IPS-18c (cell line): ENCODE measurements around the gene STXBP5.

Experiments
- H3K4me3 ChIP-seq: 2 replicates; pipeline ENCODE4 v1.7.0; 2013; ENCODE audit warnings: low read depth, mild to moderate bottlenecking, low read length, moderate library complexity; ENCODE audit not compliant: insufficient read depth
- H3K9me3 ChIP-seq: one replicate; pipeline ENCODE4 v1.6.1; 2013; ENCODE audit warnings: mild to moderate bottlenecking, low read length, moderate library complexity; ENCODE audit not compliant: control insufficient read depth, insufficient read depth

The STXBP5 gene

GRCh38 chr6:147255948-147256674, 51.9 kb downstream of the STXBP5 start:
- H3K4me3 ChIP-seq = no peak overlapping the region
- no peaks in the 10 kb centered on the region for H3K9me3 ChIP-seq

DNA sequence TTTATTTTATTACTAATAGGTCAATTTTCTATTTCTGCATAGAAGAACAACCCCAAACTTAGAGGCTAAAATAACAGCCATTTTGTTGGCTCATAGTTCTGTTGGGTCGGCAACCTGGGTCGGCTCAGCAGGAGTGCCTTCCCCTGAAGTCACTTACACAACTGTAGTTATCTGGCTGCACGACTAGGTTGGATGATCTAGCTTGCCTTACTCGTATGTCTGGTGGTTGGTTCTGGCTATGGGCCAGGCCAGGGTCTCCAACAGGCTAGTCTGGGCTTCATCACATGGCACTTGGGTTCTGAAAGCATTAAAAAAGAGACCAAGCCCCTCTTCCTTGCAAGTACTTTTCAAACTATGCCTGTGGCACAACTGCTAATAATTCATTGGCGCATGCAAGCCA, 53.5 kb downstream of the STXBP5 start:
- Histone ChIP-seq H3K9me3 (no peaks in the 10 kb centered on the region), H3K4me3 (no peak overlapping the region)

DNA sequence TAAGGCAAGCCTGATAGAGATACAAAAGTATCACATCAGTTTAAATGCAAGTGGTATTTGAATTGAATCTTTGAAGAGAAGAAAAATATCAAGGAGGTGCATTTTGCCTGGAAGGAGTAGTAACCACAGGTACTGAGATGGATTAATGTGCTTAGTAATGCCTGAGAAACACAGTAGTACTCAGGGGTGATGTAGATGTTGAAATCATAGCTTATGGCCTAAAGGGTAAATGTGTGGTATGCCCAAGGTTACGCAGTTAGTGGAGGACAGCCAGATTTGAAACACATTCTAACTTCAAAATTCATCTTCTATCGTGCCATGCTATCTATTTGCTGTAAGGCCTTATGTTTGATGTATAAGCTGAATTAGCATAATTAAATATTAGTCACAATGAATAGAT, 55.9 kb downstream of the STXBP5 start:
- no peak overlapping the region for H3K4me3 ChIP-seq
- no peaks in the 10 kb centered on the region for H3K9me3 ChIP-seq

GRCh38 chr6:147262946-147263345, 58.7 kb downstream of the STXBP5 start:
- H3K4me3 ChIP-seq = no peak overlapping the region
- H3K9me3 ChIP-seq = no peaks in the 10 kb centered on the region

DNA sequence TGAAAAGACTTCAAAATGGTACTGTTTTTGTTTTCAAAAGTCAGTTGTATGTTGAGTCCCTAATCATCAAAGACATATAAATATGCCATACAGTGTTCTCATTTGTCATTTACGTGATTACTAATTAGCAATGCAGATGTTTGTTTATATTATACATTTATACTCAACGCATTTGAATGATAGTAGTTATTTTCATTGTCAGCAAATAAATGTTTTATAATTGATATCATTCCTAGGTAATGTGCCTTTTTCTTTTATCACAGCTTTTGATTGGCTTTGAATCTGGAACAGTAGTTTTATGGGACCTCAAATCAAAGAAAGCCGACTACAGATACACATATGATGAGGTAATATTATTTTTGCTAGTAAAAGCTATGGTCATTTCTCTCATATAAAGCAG, 62.6 kb downstream of the STXBP5 start:
- H3K9me3 ChIP-seq = no peaks in the 10 kb centered on the region
- H3K4me3 ChIP-seq = no peak overlapping the region

DNA sequence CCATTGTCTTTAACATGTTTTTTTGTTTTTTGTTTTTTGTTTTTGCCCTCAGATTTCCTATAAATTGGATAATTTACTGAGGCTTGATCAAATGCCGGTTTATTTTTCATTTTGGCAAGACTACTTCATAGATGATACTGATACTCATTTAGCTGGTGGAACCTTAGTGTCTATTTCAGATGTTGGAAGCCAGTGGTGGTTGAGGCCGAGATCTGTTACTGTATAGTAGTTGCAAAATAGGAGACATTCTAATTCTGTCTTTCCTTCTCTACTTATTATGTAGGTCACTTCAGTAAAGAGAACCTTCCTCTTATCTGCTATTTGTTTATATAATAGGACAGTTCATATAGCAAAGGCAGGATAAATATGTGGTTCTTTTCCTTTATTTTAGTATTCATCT, 63.4 kb downstream of the STXBP5 start:
- no peak overlapping the region for H3K4me3 ChIP-seq
- no peaks in the 10 kb centered on the region for H3K9me3 ChIP-seq

GRCh38 chr6:147268254-147268653, 64.0 kb downstream of the STXBP5 start:
- no peak overlapping the region for H3K4me3 ChIP-seq

DNA sequence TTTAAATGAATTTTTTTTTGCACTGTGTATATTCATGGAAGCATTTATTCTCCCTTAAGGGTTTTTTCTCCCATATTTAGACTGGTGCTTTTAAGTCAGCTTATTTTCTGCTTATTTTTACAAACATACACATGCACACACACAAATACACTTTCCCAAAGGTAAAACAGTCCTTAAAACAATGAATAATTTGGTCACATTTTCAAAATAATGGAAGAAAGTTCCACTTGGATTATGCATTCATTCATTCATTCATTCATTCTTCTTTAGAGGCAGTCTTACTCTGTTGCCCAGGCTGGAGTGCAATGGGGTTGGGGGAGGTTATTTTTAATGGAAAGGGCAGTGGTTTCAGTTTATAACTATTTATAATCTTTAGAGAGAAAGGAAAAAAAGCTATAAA, 69.8 kb downstream of the STXBP5 start:
- no peaks in the 10 kb centered on the region for H3K9me3 ChIP-seq
- no peak overlapping the region for H3K4me3 ChIP-seq

More at GRCh38 chr6:147268254-147268653, 64.0 kb downstream of the STXBP5 start:
- no peaks in the 10 kb centered on the region for H3K9me3 ChIP-seq

DNA sequence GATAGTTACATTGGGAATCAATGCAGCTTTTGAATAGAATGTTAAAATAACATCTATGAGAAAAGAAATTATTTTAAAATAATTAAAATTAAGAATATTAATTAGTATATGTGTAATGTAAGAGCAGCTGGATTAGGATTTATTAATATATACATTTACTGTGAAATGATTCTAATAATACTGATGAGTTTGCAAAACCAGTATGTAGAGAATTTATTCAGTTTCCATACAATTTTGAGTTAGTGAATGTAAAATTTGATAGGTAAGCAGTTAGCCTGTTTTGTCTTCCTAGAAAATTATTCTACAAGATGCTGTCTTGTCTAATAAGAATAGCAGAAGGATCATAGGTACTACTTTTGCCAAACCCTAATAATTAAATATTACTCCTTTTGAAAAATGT, 70.6 kb downstream of the STXBP5 start:
- no peak overlapping the region for H3K4me3 ChIP-seq
- H3K9me3 ChIP-seq = no peaks in the 10 kb centered on the region

DNA sequence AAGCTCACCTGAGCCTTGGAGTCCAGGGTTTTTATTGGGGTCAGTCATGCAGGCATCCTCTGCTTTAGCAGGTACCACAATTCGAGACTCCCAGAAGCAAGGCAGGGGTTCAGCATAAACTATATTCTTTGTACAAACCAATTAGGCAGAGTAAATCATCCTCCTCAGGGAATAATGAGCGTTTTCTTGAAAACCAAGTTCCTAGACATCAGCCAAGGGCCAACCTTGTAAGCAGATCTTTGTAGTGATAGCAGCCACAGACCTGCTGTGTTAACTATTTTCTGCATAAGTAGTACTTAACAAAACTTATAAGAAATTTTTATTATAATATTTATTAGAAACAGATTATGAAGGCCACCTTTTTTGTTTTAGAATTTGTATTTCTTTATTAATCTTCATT, 74.7 kb downstream of the STXBP5 start:
- no peak overlapping the region for H3K4me3 ChIP-seq
- no peaks in the 10 kb centered on the region for H3K9me3 ChIP-seq

GRCh38 chr6:147279427-147279826, 75.2 kb downstream of the STXBP5 start:
- H3K4me3 ChIP-seq = no peak overlapping the region

DNA sequence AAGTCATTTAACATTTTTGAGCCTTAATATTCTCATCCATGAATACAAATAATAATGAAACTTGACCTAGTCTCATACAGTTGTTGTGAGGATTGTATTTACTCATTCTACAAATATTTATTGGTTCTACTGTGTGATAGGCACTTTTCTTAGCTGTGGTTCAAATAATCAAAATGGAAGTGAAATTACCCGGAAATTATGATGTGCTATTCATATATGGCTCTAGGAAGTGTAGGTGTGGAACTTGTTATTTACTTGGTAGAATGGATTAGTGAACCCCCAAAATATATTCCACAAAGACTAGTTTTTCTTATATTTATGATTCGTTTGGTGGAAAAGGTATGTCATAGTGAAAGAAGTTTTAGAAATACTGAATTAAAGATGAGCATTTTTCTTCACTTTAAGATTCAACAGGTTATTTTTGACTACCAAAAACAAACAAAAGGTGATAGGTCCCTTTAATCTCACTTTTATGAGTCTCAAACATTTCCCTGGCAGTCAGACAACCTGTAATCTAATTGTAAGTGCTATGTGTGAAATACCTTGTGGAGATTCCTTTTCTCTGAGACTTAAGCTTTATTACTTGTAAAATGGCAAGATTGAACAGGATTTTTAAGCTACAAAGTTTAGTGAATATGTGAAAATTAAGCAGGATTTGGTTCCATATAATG, 77.8 kb downstream of the STXBP5 start:
- H3K9me3 ChIP-seq = no peaks in the 10 kb centered on the region
- no peak overlapping the region for H3K4me3 ChIP-seq

More at GRCh38 chr6:147279427-147279826, 75.2 kb downstream of the STXBP5 start:
- H3K9me3 ChIP-seq = no peaks in the 10 kb centered on the region

- no peak overlapping the region for H3K4me3 ChIP-seq
- H3K9me3 ChIP-seq = no peaks in the 10 kb centered on the region
Observed at GRCh38 chr6:147282566-147282959, 78.3 kb downstream of the STXBP5 start.

DNA sequence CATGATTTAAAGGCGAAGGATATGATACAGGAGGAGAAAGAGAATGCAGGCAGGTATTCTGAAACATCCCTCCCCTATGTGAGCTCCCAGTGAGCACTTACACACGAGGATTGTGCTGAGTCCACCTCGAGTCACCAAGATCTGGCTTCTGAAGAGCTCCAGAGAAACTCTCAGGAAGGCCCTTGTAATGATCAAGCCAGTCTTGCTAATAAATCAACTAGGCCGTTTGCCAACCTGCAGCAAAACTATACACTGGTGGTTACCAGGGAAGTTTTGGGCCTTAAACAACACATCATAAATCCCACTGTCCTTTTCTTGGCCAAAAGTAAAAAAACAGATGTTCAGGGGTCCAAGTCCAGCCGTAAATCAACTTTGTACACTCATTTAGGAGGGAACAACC, 79.2 kb downstream of the STXBP5 start:
- no peak overlapping the region for H3K4me3 ChIP-seq
- no peaks in the 10 kb centered on the region for H3K9me3 ChIP-seq

DNA sequence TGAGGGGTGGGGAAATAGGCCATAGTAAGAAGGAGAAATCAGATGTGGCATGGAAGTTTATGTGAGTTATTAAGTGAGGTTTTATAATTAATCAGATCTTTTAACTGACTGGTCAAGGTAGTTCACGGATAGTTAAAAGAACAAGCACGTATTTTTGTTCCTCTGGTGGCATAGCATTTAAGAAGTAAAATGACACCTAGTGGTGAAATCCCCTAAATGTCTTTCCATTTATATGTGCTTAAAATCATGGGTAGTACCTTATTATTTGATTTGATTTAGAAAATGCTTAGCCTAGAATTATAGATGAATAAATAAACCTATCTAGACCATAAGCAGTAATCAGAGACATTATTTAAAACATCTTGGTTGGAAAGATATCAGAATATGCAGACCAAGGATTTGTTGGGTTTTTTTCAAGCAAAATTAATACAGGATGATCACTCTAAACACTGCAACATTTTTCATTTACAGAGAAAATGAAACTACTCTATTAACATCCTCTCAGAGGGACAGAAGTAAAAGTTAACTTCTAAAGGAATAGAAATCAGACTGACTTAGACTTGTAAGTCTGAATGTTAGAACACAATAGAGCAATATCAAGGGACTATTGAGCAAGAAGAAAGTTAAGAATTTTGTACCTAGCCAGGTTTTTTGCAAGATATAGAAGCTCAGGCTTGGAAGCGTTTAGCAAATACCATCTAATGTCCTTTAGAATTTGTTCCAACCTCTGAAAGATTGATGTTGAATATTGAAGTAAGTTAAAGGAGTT, 81.1 kb downstream of the STXBP5 start:
- Histone ChIP-seq H3K9me3 (no peaks in the 10 kb centered on the region), H3K4me3 (no peak overlapping the region)

DNA sequence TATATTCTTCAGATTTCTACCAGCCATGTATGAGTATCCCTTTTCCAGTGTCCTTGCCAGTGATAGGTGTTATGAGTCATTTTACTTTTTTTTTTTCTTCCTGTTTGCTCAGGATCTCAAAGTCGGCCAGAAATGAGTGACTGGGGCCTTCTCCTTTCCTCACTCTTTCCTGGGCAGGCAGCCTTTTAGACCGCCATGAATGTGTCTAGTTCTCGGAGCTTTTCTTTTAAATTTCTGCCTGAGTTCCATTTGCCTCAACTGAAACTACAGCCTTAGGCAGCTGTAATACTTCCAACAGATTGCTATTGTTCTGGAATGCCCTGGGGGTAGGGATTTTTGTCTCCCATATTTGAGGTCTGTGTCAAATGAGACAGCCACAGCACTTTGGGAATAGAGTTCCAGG, 83.7 kb downstream of the STXBP5 start:
- no peaks in the 10 kb centered on the region for H3K9me3 ChIP-seq
- H3K4me3 ChIP-seq = no peak overlapping the region

DNA sequence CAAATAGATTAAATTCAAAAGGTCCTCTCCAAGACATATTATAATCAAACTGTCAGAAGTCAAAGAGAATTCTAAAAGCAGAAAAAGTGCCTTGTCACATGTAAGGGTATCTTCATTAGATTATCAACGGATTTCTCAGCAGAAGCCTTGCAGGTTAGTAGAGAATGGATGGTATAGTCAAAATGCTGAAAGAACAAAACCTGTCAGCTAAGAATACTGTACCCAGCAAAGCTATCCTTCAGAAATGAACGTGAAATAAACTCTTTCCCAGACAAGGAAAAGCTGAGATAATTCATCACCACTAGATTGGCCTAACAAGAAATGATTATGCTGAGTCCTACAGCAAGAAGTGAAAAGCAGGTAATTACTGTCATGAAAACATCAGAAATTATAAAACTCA, 92.9 kb downstream of the STXBP5 start:
- no peaks in the 10 kb centered on the region for H3K9me3 ChIP-seq

More for the DNA sequence above, 92.9 kb downstream of the STXBP5 start:
- no peak overlapping the region for H3K4me3 ChIP-seq
